ENCODE data around the gene WDR90.

Gene WDR90

GRCh38 chr16:714079-714478 is 64.9 kb downstream of the WDR90 start:
- Histone ChIP-seq H3K9me3 (ENCODE audit: control insufficient read depth, insufficient read depth, low read depth, low read length) (no peaks in the 10 kb centered on the region), H3K36me3 (ENCODE audit: control insufficient read depth in 2 of 2, insufficient read depth in 1 of 2, low read length in 2 of 2) (peaks cover 0 to 7% of the 10 kb centered on the region in 2 experiments; a peak in 1 of 3 replicates), H3K27ac (ENCODE audit: extremely low read depth, low read depth, low read length) (no peak overlapping the region), H3K4me3 (ENCODE audit: low read depth, low read length) (no peak overlapping the region), H3K4me1 (ENCODE audit: control insufficient read depth, insufficient read depth, low read length) (peaks cover 11% of the 10 kb centered on the region)
- POLR2A ChIA-PET: no interaction called here
- TF ChIP-seq ZNF354C (tag by site-specific recombination; IDR thresholded peaks at IDR 0.05; ENCODE audit: borderline replicate concordance, low read depth) (no peak), ZNF626 (tag by site-specific recombination; IDR thresholded peaks at IDR 0.05) (no peak), ZNF335 (tag by site-specific recombination; conservative IDR thresholded peaks at IDR 0.05) (0 out of 2 replicates have a peak, but pooled peaks have one; percentile 13), ZSCAN30 (tag by site-specific recombination; IDR thresholded peaks at IDR 0.05) (no peak)
- CTCF ChIA-PET: interaction anchor here (0.6 to 5.7 kb wide), 5 partner anchors 10 to 114 kb away, joined by 3 to 119 read pairs (median 6); partner anchors contain the start of genes CCDC78, CHTF18 and RPUSD1

- H3K9me3 ChIP-seq (ENCODE audit: control insufficient read depth, insufficient read depth, low read depth, low read length): no peaks in the 10 kb centered on the region
- peaks cover 0 to 7% of the 10 kb centered on the region in 2 experiments; a peak in 1 of 3 replicates for H3K36me3 ChIP-seq (ENCODE audit: control insufficient read depth in 2 of 2, insufficient read depth in 1 of 2, low read length in 2 of 2)
- ChIA-PET POLR2A (interaction anchor here (0.5 to 1.3 kb wide), 7 partner anchors 10 to 89 kb away, joined by 3 to 8 read pairs (median 4); partner anchors contain the start of gene HAGHL), CTCF (interaction anchor here (0.6 to 5.7 kb wide), 3 partner anchors 9 to 70 kb away, joined by 3 to 119 read pairs (median 38); partner anchors contain the start of genes CCDC78, CHTF18 and RPUSD1)
- peaks cover 9% of the 10 kb centered on the region for H3K4me1 ChIP-seq (ENCODE audit: control insufficient read depth, insufficient read depth, low read length)
- peak within 1 kb of the TSS; percentile 44 for H3K4me3 ChIP-seq (ENCODE audit: low read depth, low read length)
- H3K27ac ChIP-seq (ENCODE audit: extremely low read depth, low read depth, low read length): peak within 1 kb of the TSS; percentile 66; the same call in 1 of the 2 replicates
- TF ChIP-seq GLIS2 (tag by site-specific recombination; IDR thresholded peaks at IDR 0.05): peak; percentile 42
- peak; percentile 59; the same call in 1 of the 2 replicates for TF ChIP-seq SP3 (tag by site-specific recombination; IDR thresholded peaks at IDR 0.05)
- peak; percentile 46 for TF ChIP-seq ZBTB26 (tag by site-specific recombination; optimal IDR thresholded peaks at IDR 0.05)
- TF ChIP-seq ZNF138 (tag by site-specific recombination; IDR thresholded peaks at IDR 0.05; ENCODE audit: borderline replicate concordance): no peak
- TF ChIP-seq ZNF692 (tag by site-specific recombination; IDR thresholded peaks at IDR 0.05): 0 out of 2 replicates have a peak, but pooled peaks have one; percentile 12
- peak; percentile 33; the same call in 1 of the 2 replicates for TF ChIP-seq ZNF600 (tag by site-specific recombination; IDR thresholded peaks at IDR 0.05)
- no peak for TF ChIP-seq HOXD13 (CRISPR knock-in tag; IDR thresholded peaks at IDR 0.05; ENCODE audit: borderline replicate concordance)
- peak; percentile 28 for TF ChIP-seq ZBTB8A (tag by site-specific recombination; IDR thresholded peaks at IDR 0.05)
- TF ChIP-seq ZIC2 (tag by site-specific recombination; IDR thresholded peaks at IDR 0.05): peak; percentile 41; the same call in 1 of the 2 replicates
- TF ChIP-seq ZBTB6 (tag by site-specific recombination; IDR thresholded peaks at IDR 0.05): peak; percentile 95
- no peak for TF ChIP-seq REST (tag by site-specific recombination; IDR thresholded peaks at IDR 0.05)
- peak; percentile 71 for TF ChIP-seq PRDM10 (tag by site-specific recombination; IDR thresholded peaks at IDR 0.05)
- peak; percentile 33 for TF ChIP-seq ZNF398 (tag by site-specific recombination; IDR thresholded peaks at IDR 0.05)
- peak; percentile 64 for TF ChIP-seq SP2 (tag by site-specific recombination; IDR thresholded peaks at IDR 0.05)
Observed at GRCh38 chr16:714558-715476, 65.7 kb downstream of the WDR90 start, which contains the start of gene METRN. TSS of gene METRN (plus strand) at chr16:715118. CDS start at chr16:715290, 172 bp downstream.

All from HEK293 (cell line).